Heart left ventricle (tissue), 13 donors: ENCODE data around the gene CHTF18.

Experiments
- POLR2A ChIP-seq, 2 donors: fragments of 450-650 bp; IDR thresholded peaks; one replicate each; pipeline ENCODE4 v1.6.1; 2017; ENCODE audit warnings: antibody characterized with exemption in 2 of 2, mild to moderate bottlenecking in 2 of 2, moderate library complexity in 2 of 2
- TF ChIP-seq, protein P1 (sequence below), 12 donors: fragments of 200-600 bp; sonication (generic) in 4 of 12; IDR thresholded peaks; one replicate each; pipeline versions ENCODE4 v1.5.0 to v1.8.0; 2018 to 2022; ENCODE audit warnings: antibody characterized with exemption in 12 of 12, mild to moderate bottlenecking in 5 of 12
- donor health status: ischemic (EF 13 %, LVEDD 7.1; RV severe dilation, severe dysfunction).
- donor health status: DM: no; HTN: yes; CAD: no.
- donor health status: DM: no; HTN: no; CAD: no.
- donor health status: ischemic (EF 25% LVEDD 6.9; RV normal size, moderate dysfunction).
- donor health status: ischemic (EF 25% LVEDD 5.7; RV mildly dilated, moderate dysfunction).
- donor health status: ischemic (EF 35%, LVEDD 5.7; RV mildly dilated, moderate dysfunction).
- donor health status: nonischemic (EF 11% LVEDD 7.7; RV severe dilation, severe dysfunction).
- donor health status: DM: yes; HTN: yes; CAD: no.
- donor health status: PGD.
- donor health status: ischemic (EF 29% LVEDD 5.4; RV normal size, mild dysfunction).
- donor health status: nonischemic (EF 23%, LVEDD 6.1; RV moderate dilation, normal function).

DNA sequence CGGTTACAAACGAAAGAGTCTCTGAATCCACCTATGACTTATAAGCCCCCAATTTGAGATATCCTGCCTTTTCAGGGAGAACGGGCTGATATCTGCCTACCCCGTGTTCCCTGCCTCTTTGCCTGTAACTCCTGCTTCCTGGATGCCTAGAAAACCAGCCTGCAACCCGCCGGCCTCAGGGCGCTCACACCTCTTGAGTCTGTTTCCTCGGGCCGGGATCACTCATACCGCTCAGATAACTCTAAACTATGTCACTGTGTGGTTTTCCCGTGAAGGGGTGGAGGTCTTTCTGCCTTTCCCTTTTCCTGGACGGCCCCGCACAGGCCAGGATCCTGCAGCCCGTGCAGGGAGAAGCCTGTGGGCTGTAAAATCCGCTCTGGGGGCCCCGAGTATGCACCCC is 10.6 kb upstream of the CHTF18 start:
- no peak for TF ChIP-seq POLR2A (IDR thresholded peaks at IDR 0.05)
- TF ChIP-seq, protein P1, sequence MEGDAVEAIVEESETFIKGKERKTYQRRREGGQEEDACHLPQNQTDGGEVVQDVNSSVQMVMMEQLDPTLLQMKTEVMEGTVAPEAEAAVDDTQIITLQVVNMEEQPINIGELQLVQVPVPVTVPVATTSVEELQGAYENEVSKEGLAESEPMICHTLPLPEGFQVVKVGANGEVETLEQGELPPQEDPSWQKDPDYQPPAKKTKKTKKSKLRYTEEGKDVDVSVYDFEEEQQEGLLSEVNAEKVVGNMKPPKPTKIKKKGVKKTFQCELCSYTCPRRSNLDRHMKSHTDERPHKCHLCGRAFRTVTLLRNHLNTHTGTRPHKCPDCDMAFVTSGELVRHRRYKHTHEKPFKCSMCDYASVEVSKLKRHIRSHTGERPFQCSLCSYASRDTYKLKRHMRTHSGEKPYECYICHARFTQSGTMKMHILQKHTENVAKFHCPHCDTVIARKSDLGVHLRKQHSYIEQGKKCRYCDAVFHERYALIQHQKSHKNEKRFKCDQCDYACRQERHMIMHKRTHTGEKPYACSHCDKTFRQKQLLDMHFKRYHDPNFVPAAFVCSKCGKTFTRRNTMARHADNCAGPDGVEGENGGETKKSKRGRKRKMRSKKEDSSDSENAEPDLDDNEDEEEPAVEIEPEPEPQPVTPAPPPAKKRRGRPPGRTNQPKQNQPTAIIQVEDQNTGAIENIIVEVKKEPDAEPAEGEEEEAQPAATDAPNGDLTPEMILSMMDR (IDR thresholded peaks at IDR 0.05), result no peak
